GM21381 (cell line): Measurements from ENCODE around the gene LRRN4.

Experiments used
- ATAC-seq: cut with Tn5 transposase; IDR thresholded peaks from one replicate; pipeline ENCODE4 v1.9.1; 2021; ENCODE audit warnings: mild to moderate bottlenecking, moderate library complexity; ENCODE audit not compliant: unreplicated experiment

Gene LRRN4

DNA sequence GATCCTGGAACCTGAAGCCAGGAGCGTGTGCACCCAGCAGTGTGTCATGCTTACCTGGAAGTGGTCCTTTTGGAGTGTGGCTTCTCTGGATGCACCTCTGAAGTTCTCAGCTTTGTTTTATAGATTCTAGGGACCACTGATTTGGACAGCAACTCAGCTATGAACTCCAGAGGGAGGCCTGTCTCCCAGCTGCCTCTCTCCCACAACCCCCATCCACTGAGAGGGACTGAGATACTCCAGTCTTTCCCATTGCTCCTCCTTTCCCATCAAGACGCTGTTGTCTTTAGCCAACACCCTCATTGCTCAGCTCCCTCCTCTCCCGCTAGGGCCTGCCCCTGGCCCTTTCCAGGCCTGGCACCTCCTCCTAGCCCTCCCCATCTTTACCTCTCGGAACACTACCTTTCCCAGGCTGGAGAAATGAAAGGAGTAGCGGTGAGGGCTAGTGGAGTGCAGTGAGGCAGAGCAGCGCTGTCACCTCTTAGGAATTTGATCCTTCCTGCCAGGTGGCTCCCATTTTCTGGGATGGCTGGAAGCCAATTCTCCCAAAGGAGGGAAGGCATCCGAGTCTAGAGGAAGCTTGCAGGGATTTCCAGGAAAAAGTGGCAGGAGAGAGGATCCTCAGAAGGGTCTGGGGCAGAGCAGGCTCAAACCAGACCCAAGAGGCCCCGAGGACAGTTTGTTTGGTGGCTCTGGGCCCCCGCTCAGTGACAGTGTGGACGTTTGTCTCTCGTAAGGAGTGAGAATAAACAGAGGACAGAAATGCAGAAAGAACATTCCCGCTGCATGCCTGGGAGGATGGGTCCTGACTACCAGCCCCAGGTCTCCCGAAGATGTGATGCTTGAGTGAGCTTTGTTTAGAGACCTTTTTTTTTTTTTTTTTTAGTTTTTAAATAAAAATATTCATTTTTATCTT lies at the start of gene LRRN4:
LRRN4 (minus strand) TSS at position 285 of the 913 bp plus-strand sequence. CDS start 1,261 bp downstream, outside the sequence.
- no peak for ATAC-seq

- no peak for ATAC-seq
Observed at GRCh38 chr20:6103301-6103700, 49.4 kb upstream of the LRRN4 start.

DNA sequence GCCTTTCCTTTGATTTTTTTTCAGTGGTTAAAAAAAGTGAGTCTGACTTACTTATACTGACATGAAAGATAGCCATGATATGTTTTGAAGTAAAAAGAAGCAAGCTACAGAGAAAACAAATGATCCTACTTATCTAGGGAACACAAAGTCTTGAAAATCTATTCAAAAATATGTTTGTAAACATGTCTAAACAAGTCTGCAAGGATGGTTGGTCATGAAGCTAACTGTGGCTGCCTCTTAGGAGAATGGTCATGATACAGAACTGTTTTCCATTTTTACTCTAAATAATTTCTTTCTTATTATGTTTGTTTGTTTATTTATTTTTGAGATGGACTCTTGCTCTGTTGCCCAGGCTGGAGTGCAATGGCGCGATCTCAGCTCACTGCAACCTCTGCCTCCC lies 47.5 kb upstream of the LRRN4 start:
- no peak for ATAC-seq

GRCh38 chr20:6100246-6100645 lies 46.4 kb upstream of the LRRN4 start:
- ATAC-seq = no peak

DNA sequence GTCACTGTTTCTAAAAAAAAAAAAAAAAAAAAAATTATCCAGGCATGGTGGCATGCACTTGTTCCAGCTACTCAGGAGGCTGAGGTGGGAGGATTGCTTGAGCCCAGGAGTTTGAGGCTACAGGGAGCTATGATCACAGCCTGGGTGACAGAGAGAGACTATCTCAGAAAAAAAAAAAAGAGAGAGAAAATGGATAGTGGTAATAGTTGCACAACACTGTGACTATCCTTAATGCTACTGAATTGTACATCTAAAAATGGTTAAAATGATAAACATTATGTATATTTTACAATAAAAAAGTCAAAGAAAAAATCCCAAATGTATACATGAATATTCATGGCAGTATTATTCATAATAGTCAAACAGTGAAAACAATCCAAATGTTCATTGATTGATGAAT lies 46.0 kb upstream of the LRRN4 start:
- no peak for ATAC-seq

- no peak for ATAC-seq
Observed at GRCh38 chr20:6095409-6095808, 41.5 kb upstream of the LRRN4 start.

DNA sequence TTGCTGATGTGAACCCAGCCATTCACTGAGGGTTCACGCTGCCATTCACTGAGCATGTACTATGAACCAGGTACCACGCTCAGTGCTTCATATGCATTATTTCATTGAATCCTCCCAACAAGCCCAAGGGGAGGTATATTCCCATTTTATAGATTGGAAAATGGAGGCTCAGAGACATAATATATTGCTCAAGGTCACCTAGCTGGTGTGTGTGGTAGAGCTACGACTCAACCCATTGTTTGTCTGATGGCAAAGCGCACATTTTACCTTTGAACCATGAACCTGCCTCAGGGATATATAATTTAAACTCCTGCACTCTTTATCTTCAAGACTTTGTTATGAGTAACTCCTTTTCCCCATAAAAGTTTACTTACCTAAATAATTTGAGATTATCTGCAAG lies 40.7 kb upstream of the LRRN4 start:
- ATAC-seq = no peak

- no peak for ATAC-seq
Observed at GRCh38 chr20:6094063-6094462, 40.2 kb upstream of the LRRN4 start.

DNA sequence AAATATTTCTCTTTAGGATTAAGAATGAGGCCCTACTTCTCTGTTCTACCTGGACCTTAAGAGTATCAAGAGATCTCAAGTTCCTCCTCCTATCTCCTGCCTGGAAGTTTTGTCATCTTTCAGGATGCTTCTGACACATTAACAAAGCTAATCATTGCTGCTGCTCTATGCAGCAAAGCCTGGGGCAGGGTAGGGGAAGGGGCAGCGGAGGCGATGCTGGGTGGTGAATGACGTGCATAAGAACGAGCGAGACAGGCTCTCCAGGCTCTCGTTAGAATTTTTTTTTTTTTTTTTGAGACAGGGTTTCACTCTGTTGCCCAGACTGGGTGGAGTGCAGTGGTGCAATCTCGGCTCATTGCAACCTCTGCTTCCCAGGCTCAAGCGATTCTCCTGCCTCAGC lies 37.8 kb upstream of the LRRN4 start:
- ATAC-seq = no peak

- ATAC-seq = no peak
Observed at GRCh38 chr20:6086868-6087267, 33.0 kb upstream of the LRRN4 start.

GRCh38 chr20:6083926-6084325 lies 30.1 kb upstream of the LRRN4 start:
- ATAC-seq = no peak

GRCh38 chr20:6081236-6081635 lies 27.4 kb upstream of the LRRN4 start:
- ATAC-seq = no peak

GRCh38 chr20:6079016-6079415 lies 25.2 kb upstream of the LRRN4 start:
- no peak for ATAC-seq

DNA sequence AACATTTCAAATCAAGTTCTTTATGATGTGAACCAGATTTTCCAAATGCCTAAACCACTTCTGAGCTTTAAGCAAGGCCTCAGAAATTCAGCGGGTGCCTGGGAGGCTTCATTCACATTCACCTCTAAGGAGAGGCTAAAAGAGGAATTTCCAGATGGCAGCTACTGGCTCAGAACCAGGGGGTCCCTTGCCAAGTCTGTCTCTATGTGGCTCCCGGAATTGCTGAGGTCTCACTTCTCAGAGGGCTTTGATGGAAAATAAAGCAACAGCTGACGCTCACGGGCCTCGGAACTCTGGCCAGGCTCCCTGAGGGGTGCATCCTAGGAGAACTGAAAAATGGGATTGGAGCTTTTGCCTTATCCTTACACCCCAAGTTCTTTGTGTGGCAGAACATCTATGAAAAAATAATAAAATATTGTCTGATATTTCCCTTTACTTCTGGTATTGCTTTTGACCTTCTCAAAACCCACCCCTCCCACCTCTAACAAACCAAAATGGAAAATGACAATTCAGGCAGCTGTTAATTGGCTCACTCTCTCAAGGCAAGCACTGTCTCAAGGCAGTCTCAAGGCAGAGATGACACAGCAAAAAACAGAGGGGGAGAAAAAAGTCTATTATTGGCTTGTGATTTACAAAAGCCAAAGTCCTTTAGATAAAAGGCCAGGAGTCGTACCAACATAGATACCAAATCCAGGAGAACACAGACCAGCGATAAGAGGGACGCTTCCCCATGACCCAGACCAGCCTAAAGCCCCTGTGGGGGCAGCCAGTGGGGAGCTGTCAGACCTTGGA lies 21.8 kb upstream of the LRRN4 start:
- no peak for ATAC-seq

- no peak for ATAC-seq
Observed at GRCh38 chr20:6074784-6075183, 20.9 kb upstream of the LRRN4 start.

- ATAC-seq = no peak
Observed at GRCh38 chr20:6074145-6074561, 20.3 kb upstream of the LRRN4 start.

DNA sequence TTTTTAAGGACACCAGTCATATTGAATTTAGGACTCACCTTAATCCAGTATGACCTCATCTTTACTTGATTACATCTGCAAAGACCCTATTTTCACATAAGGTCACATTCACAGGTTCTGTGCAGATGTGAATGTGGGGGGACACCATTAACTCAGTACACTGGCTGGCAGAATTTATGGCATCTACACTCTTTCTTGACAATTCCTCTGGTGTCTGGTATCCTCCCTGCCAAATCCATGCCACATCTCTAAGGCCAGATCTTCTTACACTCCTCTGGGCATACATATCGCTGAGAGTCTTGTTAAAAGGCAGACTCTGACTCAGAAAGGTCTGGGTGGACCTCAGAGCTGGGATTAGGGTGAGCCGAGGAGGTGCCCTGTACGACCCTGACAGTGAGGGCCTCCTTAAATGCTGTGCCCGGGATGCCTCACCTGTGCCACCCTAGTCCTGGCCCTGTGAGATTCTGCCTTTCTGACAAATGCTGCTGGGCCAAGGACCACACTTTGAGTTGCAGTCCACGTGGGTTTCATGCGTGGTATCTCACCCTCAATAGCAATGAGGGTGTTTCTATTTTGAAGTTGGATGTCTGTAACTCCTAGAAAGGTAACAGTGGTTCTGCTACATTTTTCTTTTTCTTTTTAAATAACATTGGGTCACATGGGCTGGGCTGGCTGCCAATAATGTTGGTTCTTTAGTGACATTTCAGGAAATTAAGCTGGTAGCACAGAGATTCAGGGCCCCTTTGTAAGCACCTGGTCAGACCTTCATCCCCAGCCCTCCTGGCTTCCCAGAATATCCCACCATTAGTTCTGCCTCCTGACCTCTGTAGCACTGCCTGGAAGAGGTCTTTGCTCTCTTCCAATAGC lies 17.2 kb upstream of the LRRN4 start:
- ATAC-seq = no peak

GRCh38 chr20:6069669-6070068 lies 15.8 kb upstream of the LRRN4 start:
- no peak for ATAC-seq

DNA sequence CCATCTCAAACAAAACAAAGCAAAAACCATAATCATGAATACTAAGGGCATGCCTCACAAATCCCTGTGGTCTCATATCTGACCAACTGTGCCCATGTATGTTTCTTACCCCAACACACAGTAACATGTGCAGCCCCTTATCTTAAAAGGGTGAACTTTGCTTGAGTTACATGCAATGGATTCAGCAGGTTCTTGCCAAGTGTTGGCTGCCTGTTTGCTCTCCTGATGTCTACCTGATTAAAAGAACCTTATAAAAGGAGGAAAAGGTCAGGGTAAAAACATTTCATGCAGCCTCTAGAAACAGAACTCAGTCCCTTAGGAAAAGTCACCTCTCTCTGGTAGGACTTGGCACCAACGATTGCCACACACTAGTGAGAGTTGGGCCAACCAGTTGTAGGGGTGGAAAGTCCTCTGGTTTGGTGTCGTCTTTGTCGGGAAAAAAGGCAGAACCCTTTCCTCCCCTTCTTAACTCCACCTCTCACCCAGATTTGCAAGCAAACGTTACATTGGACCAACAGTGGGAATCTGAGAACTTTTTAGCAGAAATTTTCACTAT lies 14.0 kb upstream of the LRRN4 start:
- no peak for ATAC-seq

GRCh38 chr20:6066582-6066981 lies 12.7 kb upstream of the LRRN4 start:
- ATAC-seq = no peak

GRCh38 chr20:6061544-6061943 lies 7.7 kb upstream of the LRRN4 start:
- no peak for ATAC-seq
